ENCODE measurements around the gene STPG3. TPM values are rescaled to one million over a fixed set of nuclear protein-coding genes. Genes with fewer than 3 reads are reported as not detected.

Gene STPG3
- total and polyA plus RNA-seq, 2 of the 13 experiments (the other 11 are each of a cell fraction or from before 2014, with no cell fraction given): not detected

DNA sequence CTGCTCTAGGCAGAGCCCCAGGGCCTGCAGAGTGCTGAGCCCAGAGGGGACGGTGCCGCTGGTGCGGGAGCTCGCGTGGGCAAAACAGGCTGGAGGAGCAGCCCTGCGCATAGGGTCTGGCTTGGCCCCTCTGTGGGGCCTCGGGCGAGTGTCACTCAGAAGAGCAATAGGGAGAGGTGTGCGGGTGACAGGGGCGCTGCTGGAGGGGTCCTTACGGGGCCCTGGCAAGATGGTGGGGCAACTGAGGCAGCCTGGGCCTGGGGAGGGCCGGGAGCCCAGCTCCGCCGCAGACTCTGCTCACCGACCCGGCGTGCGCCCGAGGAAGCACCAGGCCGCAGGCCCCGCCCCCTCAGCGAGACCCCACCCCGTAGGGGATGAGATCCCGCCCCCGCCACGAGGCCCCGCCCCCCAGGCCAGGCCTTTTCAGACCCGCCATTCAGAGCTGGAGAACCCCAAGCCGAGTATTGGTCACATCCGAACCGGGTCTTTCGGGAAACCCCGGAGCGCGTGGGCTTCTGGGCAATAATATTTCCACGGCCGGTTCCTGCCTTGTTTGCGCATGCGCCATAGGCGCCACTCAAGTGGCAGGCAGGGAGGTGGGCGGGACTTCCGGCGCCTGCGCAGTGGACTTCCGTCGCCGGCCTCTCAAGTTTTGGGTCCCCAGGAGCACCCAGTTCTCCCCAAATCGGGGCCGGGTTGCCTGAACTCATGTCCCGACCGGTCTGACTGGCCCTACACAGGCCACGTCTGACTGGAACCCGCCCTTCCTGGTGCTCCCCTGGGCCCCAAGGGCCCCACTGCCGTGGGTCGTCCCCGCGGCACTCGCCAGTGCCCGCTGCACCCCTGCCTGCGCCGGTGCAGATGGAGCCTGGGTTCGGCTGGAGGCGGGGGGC lies 27.8 kb upstream of the STPG3 start (continued):
- TF ChIP-seq, protein P1, sequence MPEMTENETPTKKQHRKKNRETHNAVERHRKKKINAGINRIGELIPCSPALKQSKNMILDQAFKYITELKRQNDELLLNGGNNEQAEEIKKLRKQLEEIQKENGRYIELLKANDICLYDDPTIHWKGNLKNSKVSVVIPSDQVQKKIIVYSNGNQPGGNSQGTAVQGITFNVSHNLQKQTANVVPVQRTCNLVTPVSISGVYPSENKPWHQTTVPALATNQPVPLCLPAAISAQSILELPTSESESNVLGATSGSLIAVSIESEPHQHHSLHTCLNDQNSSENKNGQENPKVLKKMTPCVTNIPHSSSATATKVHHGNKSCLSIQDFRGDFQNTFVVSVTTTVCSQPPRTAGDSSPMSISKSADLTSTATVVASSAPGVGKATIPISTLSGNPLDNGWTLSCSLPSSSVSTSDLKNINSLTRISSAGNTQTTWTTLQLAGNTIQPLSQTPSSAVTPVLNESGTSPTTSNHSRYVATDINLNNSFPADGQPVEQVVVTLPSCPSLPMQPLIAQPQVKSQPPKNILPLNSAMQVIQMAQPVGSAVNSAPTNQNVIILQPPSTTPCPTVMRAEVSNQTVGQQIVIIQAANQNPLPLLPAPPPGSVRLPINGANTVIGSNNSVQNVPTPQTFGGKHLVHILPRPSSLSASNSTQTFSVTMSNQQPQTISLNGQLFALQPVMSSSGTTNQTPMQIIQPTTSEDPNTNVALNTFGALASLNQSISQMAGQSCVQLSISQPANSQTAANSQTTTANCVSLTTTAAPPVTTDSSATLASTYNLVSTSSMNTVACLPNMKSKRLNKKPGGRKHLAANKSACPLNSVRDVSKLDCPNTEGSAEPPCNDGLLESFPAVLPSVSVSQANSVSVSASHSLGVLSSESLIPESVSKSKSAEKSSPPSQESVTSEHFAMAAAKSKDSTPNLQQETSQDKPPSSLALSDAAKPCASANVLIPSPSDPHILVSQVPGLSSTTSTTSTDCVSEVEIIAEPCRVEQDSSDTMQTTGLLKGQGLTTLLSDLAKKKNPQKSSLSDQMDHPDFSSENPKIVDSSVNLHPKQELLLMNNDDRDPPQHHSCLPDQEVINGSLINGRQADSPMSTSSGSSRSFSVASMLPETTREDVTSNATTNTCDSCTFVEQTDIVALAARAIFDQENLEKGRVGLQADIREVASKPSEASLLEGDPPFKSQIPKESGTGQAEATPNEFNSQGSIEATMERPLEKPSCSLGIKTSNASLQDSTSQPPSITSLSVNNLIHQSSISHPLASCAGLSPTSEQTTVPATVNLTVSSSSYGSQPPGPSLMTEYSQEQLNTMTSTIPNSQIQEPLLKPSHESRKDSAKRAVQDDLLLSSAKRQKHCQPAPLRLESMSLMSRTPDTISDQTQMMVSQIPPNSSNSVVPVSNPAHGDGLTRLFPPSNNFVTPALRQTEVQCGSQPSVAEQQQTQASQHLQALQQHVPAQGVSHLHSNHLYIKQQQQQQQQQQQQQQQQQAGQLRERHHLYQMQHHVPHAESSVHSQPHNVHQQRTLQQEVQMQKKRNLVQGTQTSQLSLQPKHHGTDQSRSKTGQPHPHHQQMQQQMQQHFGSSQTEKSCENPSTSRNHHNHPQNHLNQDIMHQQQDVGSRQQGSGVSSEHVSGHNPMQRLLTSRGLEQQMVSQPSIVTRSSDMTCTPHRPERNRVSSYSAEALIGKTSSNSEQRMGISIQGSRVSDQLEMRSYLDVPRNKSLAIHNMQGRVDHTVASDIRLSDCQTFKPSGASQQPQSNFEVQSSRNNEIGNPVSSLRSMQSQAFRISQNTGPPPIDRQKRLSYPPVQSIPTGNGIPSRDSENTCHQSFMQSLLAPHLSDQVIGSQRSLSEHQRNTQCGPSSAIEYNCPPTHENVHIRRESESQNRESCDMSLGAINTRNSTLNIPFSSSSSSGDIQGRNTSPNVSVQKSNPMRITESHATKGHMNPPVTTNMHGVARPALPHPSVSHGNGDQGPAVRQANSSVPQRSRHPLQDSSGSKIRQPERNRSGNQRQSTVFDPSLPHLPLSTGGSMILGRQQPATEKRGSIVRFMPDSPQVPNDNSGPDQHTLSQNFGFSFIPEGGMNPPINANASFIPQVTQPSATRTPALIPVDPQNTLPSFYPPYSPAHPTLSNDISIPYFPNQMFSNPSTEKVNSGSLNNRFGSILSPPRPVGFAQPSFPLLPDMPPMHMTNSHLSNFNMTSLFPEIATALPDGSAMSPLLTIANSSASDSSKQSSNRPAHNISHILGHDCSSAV (CRISPR knock-in tag; IDR thresholded peaks at IDR 0.05; ENCODE audit: borderline replicate concordance): no peak
- TF ChIP-seq RFXAP (CRISPR knock-in tag; IDR thresholded peaks at IDR 0.05; ENCODE audit: borderline replicate concordance) (no peak), GATAD2A (CRISPR knock-in tag; IDR thresholded peaks at IDR 0.05) (no peak), RXRA (CRISPR knock-in tag; IDR thresholded peaks at IDR 0.05) (peak; percentile 53; the same call in 1 of the 2 replicates), ZNF570 (CRISPR knock-in tag; IDR thresholded peaks at IDR 0.05; ENCODE audit: borderline replicate concordance) (no peak), NR2F2 (IDR thresholded peaks at IDR 0.05; ENCODE audit: borderline replicate concordance, low read depth) (no peak), ZNF496 (CRISPR knock-in tag; IDR thresholded peaks at IDR 0.05; ENCODE audit: insufficient replicate concordance) (no peak), HNF4G (IDR thresholded peaks at IDR 0.05; ENCODE audit: borderline replicate concordance, low read depth, low read length) (no peak), HNF4G (CRISPR knock-in tag; IDR thresholded peaks at IDR 0.05; ENCODE audit: borderline replicate concordance, low read depth) (no peak), TFE3 (CRISPR knock-in tag; IDR thresholded peaks at IDR 0.05) (no peak), PCBP2 (optimal IDR thresholded peaks at IDR 0.05; ENCODE audit: low read depth, low read length, poor library complexity, severe bottlenecking) (no peak), ZNF33A (CRISPR knock-in tag; IDR thresholded peaks at IDR 0.05; ENCODE audit: borderline replicate concordance) (no peak), SMYD3 (CRISPR knock-in tag; IDR thresholded peaks at IDR 0.05) (no peak), CEBPB (IDR thresholded peaks at IDR 0.05; ENCODE audit: borderline replicate concordance, low read depth, low read length) (no peak), ZNF260 (CRISPR knock-in tag; IDR thresholded peaks at IDR 0.05; ENCODE audit: borderline replicate concordance, low read depth) (no peak), HMGA1 (CRISPR knock-in tag; conservative IDR thresholded peaks at IDR 0.05) (no peak), MTA1 (CRISPR knock-in tag; IDR thresholded peaks at IDR 0.05; ENCODE audit: borderline replicate concordance) (no peak; the same call in 1 of the 2 replicates), TEAD2 (CRISPR knock-in tag; IDR thresholded peaks at IDR 0.05) (no peak), MAFK (conservative IDR thresholded peaks at IDR 0.05 in 1 of 2, IDR thresholded peaks at IDR 0.05 in 1 of 2; ENCODE audit: low read length in 2 of 2) (no peak)
- TF ChIP-seq, protein P2, sequence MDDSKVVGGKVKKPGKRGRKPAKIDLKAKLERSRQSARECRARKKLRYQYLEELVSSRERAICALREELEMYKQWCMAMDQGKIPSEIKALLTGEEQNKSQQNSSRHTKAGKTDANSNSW (CRISPR knock-in tag; IDR thresholded peaks at IDR 0.05; ENCODE audit: borderline replicate concordance): no peak; the same call in 1 of the 2 replicates

Data from HepG2 (cell line).